ENCODE measurements around the gene KLF9. TPM values are rescaled to one million over a fixed set of nuclear protein-coding genes. Genes with fewer than 3 reads are reported as not detected.
A peak's percentile ranks its signal among the peaks of the same experiment; 100 is the strongest.

The KLF9 gene
- total and polyA plus RNA-seq, 9 of the 15 experiments (the other 6 are each of a cell fraction or from before 2014, with no cell fraction given): 3.3 to 11.9 (median 6.9) TPM

GRCh38 chr9:70413799-70414775, at the start of gene KLF9 (continued):
- TF ChIP-seq ZNF398 (CRISPR knock-in tag; IDR thresholded peaks at IDR 0.05) (no peak), ZNF408 (CRISPR knock-in tag; IDR thresholded peaks at IDR 0.05; ENCODE audit: low read depth) (no peak), CREBBP (IDR thresholded peaks at IDR 0.05; ENCODE audit: low read depth, low read length) (no peak), TRIM25 (IDR thresholded peaks at IDR 0.05; ENCODE audit: borderline replicate concordance) (no peak), ZNF431 (CRISPR knock-in tag; IDR thresholded peaks at IDR 0.05) (peak; percentile 80), ZNF696 (CRISPR knock-in tag; conservative IDR thresholded peaks at IDR 0.05) (no peak), NR2C2 (CRISPR knock-in tag; IDR thresholded peaks at IDR 0.05) (peak; percentile 81), NR2C2 (tag; IDR thresholded peaks at IDR 0.05) (no peak; the same call in 1 of the 2 replicates), BACH1 (tag; IDR thresholded peaks at IDR 0.05) (no peak), ZNF318 (IDR thresholded peaks at IDR 0.05; ENCODE audit: borderline replicate concordance in 1 of 2, low read depth in 1 of 2) (peak in 1 of 2 experiments; percentile 84; a peak in 1 of 4 replicates), ZBED1 (IDR thresholded peaks at IDR 0.05) (no peak)
